NCI-H82 (cell line): Measurements from ENCODE around the gene SLC39A3.
"Not testable (repeated sequence)": the region's sequence is repeated elsewhere in the genome, so short reads cannot be mapped to it uniquely, and the experiment has no call there.

Experiments used
- DNase-seq: peaks from one replicate; lab custom pipeline; 2025; lab: John Stamatoyannopoulos, UW

SLC39A3 gene

DNA sequence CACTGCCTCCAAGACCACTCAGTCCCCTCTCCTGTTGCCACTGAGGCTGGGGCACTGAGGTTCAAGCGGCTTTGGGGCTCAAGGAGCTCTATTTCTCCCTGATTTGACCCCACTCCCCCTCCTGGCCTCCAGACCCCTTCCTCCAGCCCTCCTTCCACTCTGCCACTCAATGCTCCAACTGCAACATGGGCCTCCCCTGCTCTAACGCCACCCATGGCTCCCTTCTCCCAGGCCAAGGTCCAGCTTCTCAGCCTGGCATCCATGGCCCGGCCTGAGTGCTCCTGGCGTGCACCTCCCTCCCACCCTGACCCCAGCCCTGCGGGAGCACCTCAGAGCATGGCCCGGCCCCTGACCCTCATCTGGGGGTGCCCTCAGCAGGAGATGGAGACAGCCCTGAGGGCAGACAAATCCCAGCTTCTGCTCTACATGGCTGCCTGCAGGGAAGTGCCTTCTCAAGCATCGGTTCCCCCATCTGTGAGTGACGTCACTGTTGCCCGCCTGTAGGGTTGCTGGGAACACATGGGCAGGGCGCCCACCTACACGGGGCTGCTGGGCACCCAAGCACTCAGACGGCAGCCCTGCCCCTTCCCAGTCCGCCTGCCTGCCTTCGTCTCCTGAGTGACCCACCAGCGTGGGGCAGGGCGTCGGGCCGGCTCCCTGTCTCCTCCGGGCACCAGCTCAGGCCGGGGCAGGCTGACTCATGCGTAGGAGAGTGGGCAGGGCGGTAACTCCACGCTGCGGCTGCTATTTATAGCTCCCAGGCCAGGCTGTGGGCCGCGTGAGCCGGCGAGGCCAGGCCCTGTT lies 17.1 kb downstream of the SLC39A3 start:
- no peak for DNase-seq

DNA sequence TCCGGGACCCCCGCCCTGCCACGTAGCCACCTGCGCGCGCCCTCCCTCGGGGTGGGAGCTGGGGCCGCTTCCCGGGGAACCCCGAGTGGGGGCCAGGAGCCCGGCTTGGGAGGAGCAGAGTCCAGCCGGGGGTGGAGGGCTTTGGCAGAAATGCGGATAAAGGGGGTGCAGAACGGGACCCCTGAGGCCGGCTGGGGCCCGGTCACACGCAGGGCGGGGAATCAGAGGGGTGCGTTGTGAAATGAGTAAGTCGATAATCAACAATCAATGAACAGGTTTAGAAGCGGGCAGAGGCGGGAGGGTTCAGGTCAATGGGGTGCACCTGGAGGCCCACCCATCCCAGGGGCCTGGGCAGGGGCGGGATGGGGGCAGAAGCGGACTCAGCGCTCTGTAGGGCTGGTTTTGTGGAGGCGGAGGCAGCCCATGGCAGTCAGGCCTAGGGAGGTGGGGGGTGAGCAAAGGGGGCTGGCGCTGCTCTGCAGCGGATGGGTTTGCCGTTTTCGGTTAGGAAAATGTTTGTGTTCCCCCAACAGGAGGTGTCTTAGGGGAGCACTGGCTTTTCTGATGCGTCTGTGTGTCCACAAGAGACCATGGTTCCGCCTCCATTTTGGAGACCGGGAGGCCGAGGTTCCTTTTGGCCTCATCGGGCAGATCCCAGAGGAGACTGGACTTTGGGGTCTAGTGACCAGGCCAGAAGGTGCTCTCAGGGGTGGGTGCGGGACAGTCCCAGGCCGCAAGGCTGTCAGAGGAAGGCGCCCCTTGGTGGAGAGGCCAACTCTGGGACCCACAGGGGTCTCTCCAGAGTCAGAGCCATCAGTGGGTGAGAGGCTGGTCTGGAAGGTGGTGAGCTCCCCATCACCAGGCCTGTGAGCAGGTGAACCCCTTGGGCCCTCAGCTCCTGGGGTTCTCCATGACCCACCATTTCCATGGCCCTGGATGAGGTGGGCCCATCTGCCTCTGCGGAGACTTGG lies 18.0 kb downstream of the SLC39A3 start:
- DNase-seq, result no peak

DNA sequence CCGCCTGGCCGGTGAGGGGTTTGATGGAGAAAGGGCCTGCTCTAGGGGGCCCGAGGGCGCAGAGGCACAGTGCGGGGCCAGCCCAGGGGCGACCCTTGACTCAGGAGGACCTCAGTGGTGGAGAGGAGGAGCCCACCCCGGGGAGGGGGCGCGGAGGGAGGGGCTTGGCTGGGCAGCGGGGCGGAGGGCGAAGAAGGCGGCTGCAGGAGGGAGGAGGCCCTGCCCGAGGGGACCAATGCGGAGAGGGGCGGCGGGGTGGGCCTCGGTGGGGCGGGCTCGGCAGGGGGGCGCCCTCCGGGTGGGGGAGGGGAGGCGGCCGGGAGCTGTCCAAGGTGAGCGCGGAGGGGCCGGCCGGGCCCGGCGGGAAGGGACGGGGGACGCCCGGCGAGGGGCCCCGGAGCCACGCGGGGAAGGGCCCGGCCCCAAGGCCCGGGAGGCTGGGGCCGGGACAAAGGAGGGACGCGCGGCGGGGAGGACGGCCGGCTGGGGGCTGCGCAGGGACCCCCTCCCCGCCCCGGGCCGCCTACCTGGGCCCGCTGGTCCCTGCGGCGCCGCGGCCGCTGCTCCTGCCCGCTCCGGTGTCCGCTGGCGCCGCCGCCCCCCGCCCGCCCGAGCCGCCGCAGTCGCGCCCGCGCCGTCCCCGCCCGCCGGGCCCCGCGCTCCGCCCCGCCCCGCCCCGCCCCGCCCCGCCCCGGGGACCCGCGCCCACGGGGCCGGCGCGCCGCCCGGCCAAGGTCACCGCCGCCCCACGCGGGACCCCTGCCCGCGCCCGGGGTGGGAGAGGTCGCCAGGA lies 18.8 kb downstream of the SLC39A3 start, which contains the start of gene DIRAS1:
DIRAS1 (minus strand) TSS at position 596 of the 793 bp plus-strand sequence. CDS start 3,566 bp downstream, outside the sequence.
- DNase-seq, result no peak

DNA sequence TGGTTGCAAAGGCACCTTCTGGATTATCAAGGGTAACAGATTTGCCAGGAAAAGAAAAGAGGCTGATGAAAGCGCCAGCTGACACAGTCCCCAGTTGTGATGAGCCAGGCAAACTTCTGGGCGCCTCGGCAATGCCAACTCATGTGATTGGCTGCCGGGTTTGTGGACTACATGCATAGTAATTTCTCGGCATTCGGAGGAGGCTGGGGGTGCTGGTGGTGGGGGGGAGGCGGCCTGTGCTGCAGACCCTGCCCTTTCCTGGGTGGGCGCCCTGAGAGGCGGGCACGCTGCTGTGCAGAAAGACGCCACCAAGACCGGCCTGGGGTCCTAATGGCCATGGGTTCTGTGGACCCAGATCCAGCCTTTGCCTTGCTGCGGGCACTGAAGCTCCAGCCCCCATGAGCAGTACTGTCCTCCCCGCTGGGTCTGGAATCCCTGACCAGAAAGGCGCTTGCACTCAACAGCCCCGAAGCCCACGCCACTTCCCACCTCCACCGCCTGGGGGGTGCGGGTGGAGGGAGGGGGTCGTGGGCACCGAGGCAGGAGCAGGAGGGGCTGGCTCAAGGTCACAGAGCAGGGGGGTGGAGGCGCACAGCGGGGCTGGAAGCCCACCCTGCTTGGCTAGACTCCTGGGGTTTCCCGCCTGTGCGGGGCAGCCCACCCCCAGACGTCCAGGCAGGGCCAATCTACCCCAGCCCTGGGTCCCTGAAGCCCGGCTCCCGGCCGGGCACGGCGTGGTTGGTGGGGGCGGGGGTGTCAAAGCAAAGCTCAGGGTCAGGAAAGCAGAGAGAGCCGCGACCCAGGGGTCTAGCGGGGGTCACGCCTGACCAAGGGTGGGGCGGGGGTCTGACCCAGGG lies 19.7 kb downstream of the SLC39A3 start:
- no peak for DNase-seq

DNA sequence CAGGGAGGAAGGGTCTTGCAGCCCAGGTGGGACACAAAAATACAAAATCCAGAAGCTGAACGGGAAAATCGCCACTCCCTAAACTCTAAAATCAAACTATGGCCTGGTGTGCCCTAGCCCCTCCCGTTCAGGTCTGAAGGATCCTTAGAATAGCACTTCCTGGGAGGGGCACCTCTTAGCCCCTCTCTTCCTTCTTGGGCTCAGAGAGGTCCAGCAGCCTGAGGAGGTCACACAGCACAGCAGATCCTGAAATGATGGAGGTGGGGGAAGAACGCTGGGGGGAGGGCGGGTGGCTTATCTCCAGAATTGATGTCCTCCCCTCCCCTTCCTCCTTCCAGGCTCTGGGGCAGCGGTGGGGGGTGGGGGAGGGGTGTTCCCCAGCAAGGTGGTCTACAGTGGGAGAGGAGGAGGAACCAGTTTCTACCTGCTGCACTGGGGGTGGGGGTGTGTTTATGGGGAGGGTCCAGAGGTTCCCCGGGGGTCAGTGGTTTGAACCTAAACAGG lies 20.5 kb downstream of the SLC39A3 start:
- DNase-seq, result no peak

DNA sequence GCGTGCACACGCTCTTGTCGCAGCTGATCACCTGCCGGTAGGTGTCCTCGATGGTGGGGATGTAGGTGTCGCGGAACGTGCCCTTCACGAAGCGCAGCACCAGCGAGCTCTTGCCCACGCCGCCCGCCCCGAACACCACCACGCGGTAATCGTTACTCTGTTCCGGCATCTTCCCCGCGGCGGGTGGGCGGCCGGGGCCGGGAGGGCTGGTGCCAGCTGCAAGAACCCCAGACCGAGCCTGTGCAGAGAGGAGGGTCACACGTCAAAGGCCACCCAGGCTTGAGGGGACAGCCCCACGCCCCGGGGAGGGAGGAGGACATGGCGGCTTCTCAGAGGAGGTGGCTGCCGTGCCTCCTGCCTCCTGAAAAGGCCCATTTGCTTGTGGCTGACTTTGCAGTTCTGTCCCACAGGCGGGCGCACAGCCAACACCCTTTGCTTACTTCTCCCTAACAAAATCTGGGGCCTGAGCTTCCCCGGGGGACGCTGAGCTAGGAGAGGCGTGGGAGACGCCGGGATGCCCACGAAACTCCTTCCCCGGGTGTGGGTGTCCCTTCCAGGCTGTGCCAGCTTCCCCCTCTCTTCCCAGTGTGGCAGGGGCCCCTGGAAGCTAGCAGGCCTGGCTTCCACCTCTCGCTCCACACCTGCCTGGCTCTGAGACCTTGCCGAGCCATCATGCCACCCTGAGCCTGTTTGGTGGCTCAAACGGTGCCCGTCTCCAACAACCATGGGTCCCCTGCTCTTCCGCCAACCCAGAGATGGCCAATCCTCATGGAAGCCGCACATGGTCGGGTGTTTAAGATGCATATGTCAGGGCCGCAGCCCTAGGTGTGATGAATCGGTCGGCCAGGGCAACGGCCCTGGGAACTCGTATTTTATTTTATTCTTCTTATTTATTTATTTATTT lies 21.9 kb downstream of the SLC39A3 start:
- no peak for DNase-seq

DNA sequence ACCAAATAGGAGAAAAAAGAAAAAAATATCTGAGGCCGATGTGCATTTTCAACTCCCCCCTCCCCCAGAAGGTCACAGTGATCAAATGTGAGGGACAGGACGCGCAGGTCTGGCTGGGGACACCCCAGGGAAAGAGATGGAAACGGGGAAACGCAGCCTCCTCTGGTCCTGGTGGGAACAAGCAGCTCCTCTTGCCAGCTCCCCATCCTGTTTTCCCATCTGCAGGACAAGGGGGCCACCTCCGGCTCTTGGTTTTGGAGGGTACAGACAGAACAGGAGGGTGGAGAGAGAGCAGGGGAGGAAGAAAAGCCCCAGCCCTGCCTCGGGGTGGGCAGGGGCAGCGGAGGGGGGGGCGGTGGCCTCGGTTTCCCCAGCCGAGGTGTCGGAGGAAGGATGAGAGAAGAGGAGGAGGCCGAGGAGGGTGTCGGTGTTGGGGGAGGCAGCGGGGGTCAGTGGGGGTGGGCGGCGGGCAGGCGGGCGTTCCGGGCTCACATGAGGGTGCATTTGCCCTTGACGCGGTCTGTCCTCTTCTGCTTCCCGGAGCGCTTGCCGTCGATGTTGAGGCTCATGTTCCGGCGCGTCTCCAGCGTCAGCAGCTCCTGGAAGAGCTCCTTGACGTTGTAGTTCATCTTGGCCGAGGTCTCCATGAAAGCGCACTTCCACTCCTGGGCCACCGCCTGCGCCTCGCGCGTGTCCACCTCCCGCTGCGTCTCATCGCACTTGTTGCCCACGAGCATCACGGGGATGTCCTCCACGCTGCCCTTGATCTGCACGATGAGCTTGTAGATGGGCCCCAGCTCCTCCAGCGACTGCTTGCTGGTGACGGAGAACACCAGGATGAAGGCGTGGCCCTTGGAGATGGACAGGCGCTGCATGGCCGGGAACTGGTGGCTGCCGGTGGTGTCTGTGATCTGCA lies 22.8 kb downstream of the SLC39A3 start:
- DNase-seq, result no peak

DNA sequence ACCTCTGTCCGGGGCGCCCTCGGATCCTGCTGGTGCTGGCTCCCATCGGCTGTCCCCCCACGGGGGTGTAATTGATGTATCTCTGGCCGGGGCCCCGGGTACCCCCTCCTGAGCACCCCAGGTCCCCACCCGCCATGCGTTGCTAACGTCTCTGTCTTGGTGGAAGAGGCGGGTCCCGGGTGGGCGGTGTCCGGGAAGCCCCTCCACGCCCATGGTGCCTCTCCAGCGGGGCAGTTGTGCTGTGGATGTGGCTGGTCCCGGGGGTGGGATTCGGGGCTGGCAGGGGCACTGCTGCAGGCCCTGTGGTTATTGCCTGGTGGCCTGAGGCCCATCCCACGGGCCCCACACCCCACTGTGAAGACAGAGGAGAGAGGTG lies 23.6 kb downstream of the SLC39A3 start:
- no peak for DNase-seq

DNA sequence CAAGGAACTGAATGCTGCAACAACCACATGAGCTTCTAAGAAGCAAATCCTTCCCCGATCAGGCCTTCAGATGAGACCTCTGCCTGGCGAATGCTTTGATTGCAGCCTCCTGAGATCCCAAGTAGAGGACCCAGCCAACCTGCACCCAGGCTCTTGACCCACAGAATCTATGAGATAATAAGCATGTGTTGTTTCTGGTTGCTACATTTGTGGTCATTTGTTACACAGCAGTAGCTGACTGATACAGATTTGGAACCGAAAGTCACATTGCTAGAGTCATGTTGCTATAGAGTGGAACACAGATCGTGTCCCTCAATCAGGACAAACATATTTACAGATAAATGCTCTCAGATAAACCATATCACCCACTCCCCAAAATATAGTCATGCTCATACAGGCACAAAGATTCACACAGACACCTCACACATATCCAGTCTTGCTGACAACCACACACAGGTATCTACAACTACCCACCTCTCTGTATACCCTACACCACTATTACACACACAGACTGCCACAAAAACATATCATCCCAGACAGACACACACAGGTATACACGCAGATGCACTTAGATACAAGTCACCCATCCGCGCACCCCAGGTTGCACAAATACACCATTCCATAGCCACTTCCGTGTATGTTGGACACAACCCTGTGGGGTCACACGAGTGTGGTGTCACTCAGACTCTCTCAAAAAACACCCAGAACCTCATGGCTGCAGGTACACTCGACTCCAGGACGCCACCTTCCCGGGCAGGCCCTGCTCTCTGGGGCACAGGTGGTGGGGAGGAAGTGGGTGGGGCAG lies 24.1 kb downstream of the SLC39A3 start:
- no peak for DNase-seq

DNA sequence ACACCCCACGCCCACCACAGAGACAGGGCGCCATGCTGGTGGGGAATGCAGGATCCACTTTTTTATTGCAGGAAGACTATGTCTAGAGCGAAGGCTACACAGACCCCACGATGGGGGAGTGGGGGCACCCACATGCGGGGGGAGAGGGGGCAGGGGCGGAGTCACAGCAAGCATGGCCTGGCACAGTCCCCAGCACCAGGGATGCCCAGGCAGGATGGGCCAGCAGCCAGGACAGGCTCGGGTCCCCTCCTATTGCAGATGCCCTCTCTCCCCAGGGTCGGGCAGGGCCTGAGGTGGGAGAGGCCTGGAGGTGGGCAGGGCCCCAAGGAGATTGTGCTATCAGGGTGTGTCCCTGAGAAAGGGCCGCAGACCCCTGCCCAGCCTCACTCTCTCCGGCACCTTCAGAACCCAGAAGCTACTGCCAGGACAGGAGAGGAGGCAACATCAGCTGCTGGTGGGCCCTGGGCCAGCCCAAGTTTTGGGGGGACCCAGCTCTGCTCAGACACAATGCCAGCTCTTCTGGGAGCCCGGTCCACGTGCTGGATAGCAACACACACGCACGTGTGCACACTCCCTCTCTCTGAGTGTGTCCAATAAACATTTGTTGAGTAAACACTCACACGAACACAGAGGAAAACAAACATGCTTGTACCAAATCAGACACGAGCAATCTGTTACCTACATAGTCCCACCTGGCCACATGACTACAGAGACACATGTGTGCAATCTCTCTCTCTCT lies 25.1 kb downstream of the SLC39A3 start:
- no peak for DNase-seq

DNA sequence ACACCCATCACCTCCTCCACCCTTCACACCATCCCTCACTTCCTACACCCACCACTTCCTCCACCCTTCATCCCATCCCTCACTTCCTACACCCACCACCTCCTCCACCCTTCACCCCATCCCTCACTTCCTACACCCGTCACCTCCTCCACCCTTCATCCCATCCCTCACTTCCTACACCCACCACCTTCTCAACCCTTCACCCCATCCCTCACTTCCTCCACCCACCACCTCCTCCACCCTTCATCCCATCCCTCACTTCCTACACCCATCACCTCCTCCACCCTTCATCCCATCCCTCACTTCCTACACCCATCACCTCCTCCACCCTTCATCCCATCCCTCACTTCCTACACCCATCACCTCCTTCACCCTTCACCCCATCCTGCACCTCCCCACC lies 25.7 kb downstream of the SLC39A3 start:
- not testable (repeated sequence) for DNase-seq

DNA sequence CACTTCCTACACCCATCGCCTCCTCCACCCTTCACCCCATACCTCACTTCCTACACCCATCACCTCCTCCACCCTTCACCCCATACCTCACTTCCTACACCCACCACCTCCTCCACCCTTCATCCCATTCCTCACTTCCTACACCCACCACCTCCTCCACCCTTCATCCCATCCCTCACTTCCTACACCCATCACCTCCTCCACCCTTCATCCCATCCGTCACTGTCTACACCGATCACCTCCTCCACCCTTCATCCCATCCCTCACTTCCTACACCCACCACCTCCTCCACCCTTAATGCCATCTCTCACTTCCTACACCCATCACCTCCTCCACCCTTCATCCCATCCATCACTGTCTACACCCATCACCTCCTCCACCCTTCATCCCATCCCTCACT lies 26.6 kb downstream of the SLC39A3 start:
- not testable (repeated sequence) for DNase-seq

DNA sequence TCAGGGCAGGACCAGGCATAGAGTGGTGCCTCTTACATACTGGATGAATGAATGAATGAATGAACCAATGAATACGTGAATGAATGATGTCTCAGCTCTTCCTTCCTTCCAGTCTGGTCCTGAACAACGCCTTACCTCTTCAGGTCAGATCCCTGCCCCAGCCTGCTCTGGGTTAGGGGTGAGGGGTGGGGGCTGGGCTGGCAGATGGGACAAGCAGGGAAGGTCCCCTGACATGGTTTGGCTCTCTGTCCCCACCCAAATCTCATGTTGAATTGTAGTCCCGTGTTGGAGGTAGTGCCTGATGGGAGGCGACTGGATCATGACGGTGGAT lies 28.0 kb downstream of the SLC39A3 start:
- DNase-seq, result no peak

DNA sequence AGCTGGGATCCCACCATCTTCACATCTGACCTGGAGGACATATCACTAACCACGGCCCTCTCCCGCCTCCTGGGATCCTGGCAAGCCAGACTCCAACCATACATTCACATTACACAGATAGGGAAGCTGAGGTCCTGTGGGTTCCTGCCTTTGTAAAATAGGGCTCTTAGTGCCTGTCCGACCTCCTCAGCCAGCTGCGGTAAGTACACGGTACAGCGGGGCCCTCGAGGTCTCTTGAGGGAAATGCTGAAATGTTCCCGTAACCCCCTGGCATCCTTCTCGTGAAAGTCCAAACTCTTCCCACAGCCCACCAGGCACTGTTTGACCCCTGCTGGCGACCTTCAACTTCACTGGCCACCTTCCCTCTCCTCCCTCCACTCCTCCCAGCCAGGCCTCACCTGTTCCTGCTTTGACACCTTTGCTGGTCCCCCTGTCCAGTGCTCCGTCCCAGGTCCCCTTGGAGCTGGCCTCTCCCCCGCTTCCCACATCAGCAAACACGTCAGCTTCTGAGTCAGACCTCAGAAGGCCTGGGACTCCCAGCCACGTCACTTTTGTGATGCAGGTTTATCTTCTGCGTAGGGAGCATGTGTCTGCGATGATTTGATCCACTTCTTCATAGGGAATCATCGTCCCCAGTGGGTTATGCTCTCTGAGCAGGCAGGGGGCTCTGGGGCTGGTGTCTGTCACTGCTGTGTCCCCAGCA lies 28.5 kb downstream of the SLC39A3 start:
- DNase-seq, result no peak

DNA sequence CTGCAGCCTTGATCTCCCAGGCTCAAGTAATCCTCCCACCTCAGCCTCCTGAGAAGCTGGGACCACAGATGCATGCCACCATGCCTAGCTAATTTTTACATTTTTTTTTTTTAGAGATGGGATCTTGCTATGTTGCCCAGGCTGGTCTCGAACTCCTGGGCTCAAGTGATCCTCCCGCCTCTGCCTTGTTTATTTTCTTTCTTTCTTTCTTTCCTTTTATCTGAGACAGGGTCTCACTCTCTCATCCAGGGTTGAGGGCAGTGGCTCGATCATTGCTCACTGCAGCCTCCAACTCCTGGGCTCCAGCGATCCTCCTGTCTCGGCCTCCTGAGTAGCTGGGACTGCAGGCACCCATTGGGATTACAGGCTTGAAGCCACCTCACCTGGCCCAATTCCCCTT lies 33.6 kb downstream of the SLC39A3 start:
- DNase-seq, result no peak

DNA sequence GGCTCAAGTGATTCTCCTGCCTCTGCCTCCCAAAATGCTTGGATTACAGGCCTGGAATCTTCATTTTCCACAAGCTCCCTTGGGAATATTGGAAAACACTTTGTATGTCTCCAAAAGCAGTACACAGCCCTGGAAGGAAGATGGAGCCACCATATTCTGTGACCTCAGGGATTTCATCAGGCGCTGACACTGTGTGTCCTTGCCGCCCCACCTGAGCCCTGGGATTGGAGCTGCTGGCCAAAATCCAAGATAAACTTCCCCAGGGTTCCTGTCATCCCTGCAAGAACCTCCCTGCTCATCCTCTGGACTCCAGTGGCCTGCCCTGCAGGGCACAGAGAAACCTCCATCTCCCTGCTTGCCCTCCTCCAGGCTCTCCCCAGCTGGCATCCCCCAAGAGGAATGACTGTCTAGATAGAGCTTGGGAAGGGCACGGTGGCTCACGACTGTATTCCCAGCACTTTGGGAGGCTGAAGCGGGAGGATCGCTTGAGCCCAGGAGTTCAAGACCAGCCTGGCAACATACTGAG lies 36.1 kb downstream of the SLC39A3 start:
- DNase-seq, result no peak

DNA sequence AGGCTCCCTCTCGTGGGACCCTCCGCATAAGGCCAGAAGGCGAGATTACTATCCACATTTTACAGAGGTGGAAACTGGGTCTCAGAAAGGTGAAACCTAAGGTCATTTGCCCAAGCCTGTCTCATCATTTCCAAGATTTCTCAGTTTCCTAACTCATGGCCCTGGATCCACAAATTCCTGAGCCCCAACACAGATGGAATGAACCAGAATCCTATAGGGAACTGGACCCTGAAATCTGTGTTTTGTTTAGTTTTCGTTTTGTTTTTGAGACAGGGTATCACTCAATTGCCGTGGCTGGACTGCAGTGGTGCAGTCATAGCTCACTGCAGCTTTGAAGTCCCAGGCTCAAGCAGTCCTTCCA lies 36.8 kb downstream of the SLC39A3 start:
- no peak for DNase-seq
